ENCODE data around the gene UBXN1. TPM values are rescaled to one million over a fixed set of nuclear protein-coding genes. Genes with fewer than 3 reads are reported as not detected.

UBXN1 gene
- total RNA-seq, 1 experiment from 2014 or later, result 118 TPM

- Histone ChIP-seq H3K23me2 (ENCODE audit: insufficient read length, low read depth, low read length, poor library complexity, severe bottlenecking) (peaks cover 25% of the 10 kb centered on the region), H3K4me2 (ENCODE audit: insufficient read depth, insufficient read length, low read length) (peak within 1 kb of the TSS; percentile 99), H3K27me3 (ENCODE audit: insufficient read depth, low read length) (no peaks in the 10 kb centered on the region), H3K56ac (ENCODE audit: insufficient read length, low read depth, low read length) (no peak within 1 kb of the TSS), H2BK5ac (ENCODE audit: insufficient read length, low read length) (peak within 1 kb of the TSS; percentile 33), H2AK5ac (ENCODE audit: insufficient read length, low read length) (no peak within 1 kb of the TSS), H2BK20ac (ENCODE audit: low read depth, low read length, poor library complexity, severe bottlenecking) (no peak within 1 kb of the TSS), H2BK12ac (ENCODE audit: insufficient read length, low read depth, low read length) (no peak within 1 kb of the TSS), H3K27ac (ENCODE audit: insufficient read length, low read depth, low read length) (peak within 1 kb of the TSS; percentile 96), H3K14ac (ENCODE audit: insufficient read depth, low read length) (peak within 1 kb of the TSS; percentile 91), H4K8ac (replicated peaks; ENCODE audit: insufficient read length, low read depth, low read length) (no peak within 1 kb of the TSS), H3K4ac (ENCODE audit: low read depth, low read length) (no peak within 1 kb of the TSS), H3K18ac (ENCODE audit: insufficient read length, low read depth, low read length) (peak within 1 kb of the TSS; percentile 87), H3K79me2 (ENCODE audit: insufficient read depth, low read length) (peaks cover 30% of the 10 kb centered on the region), H3K4me1 (ENCODE audit: insufficient read depth, low read length) (no peaks in the 10 kb centered on the region), H2BK120ac (ENCODE audit: low read depth, low read length, poor library complexity, severe bottlenecking) (no peak within 1 kb of the TSS), H3K9me3 (ENCODE audit: control insufficient read depth, low read depth, low read length) (no peaks in the 10 kb centered on the region), H4K20me1 (ENCODE audit: control insufficient read depth, insufficient read depth, insufficient read length) (no peaks in the 10 kb centered on the region), H4K5ac (ENCODE audit: insufficient read length, low read depth, low read length) (no peak within 1 kb of the TSS), H4K91ac (ENCODE audit: insufficient read length, low read depth, low read length) (no peak within 1 kb of the TSS), H3K79me1 (ENCODE audit: insufficient read depth, low read depth, low read length, poor library complexity, severe bottlenecking) (peaks cover 6% of the 10 kb centered on the region), H2AFZ (ENCODE audit: low read length) (peak within 1 kb of the TSS; percentile 34), H3K9ac (ENCODE audit: extremely low read depth, insufficient read length, low read length) (peak within 1 kb of the TSS; percentile 94), H2BK15ac (ENCODE audit: low read depth, low read length) (no peak within 1 kb of the TSS), H3K23ac (ENCODE audit: insufficient read length, low read depth, low read length) (no peak within 1 kb of the TSS), H3T11ph (ENCODE audit: low read length) (no peak within 1 kb of the TSS)
- no peaks in the 10 kb centered on the region for H3K27me3 Mint-ChIP-seq (ENCODE audit: low read depth)
- peak within 1 kb of the TSS; percentile 99 to 100 (median 100) for H3K27ac Mint-ChIP-seq
- H3K4me3 Mint-ChIP-seq, result peak within 1 kb of the TSS; percentile 89 to 95
- no peaks in the 10 kb centered on the region for H3K9me3 Mint-ChIP-seq
- H3K4me1 Mint-ChIP-seq, result peaks cover 20 to 27% of the 10 kb centered on the region in 2 experiments
- peaks cover 25 to 46% (median 41%) of the 10 kb centered on the region in 3 experiments for H3K36me3 Mint-ChIP-seq (ENCODE audit: insufficient read depth in 1 of 3, low read depth in 3 of 3)
- WGBS (ENCODE audit: extremely low coverage, insufficient read length, low lambda C conversion rate), result no CpG with 5 or more reads among the region's 72 CpGs
- DNase-seq, result peak; percentile 98
- TF ChIP-seq CTCF (conservative IDR thresholded peaks at IDR 0.05), result no peak
These were observed 48.4 kb upstream of the UBXN1 start, which contains the start of gene HNRNPUL2 for GRCh38 chr11:62727165-62727871. HNRNPUL2 (minus strand) TSS chr11:62727457; CDS start chr11:62727156, 301 bp downstream.
